MM.1S (cell line): ENCODE results near the gene TBX1.

ENCODE experiments used
- DNase-seq: peaks from one replicate; pipeline ENCODE4 v3.0.0-alpha.2; 2015
- H2AFZ ChIP-seq: fragments of 300-600 bp; sonication (generic); 2 replicates; pipeline ENCODE4 v1.6.0; 2016; ENCODE audit warnings: antibody characterized with exemption, low read length
- H3F3A ChIP-seq: fragments of 300-600 bp; sonication (generic); 2 replicates; pipeline ENCODE4 v1.6.1; 2016; ENCODE audit warnings: mild to moderate bottlenecking, antibody characterized with exemption, low read length, moderate library complexity, mixed read lengths; ENCODE audit not compliant: insufficient read depth
- H3K27ac ChIP-seq: fragments of 300-600 bp; sonication (generic); 2 replicates; pipeline ENCODE4 v1.5.1; 2016; ENCODE audit warnings: mild to moderate bottlenecking, low read length
- H3K27me3 ChIP-seq: fragments of 300-600 bp; sonication (generic); replicated peaks from 2 replicates; pipeline ENCODE4 v1.6.0; 2016; ENCODE audit warnings: low read length; ENCODE audit not compliant: insufficient read depth
- H3K36me3 ChIP-seq: fragments of 300-600 bp; sonication (generic); replicated peaks from 2 replicates; pipeline ENCODE4 v1.6.1; 2016; ENCODE audit warnings: mild to moderate bottlenecking, low read length, mixed read lengths; ENCODE audit not compliant: insufficient read depth
- H3K4me1 ChIP-seq: fragments of 300-600 bp; sonication (generic); 2 replicates; pipeline ENCODE4 v1.6.1; 2016; ENCODE audit warnings: low read length, mixed read lengths
- H3K4me2 ChIP-seq: fragments of 300-600 bp; sonication (generic); 2 replicates; pipeline ENCODE4 v1.6.0; 2016; ENCODE audit warnings: low read depth, low read length
- H3K4me3 ChIP-seq: fragments of 300-600 bp; sonication (generic); 2 replicates; pipeline ENCODE4 v1.5.1; 2016; ENCODE audit warnings: low read length, mixed read lengths
- H3K79me2 ChIP-seq: fragments of 300-600 bp; sonication (generic); 2 replicates; pipeline ENCODE4 v1.6.1; 2016; ENCODE audit warnings: mixed run types, low read length, mixed read lengths
- H3K9ac ChIP-seq: fragments of 300-600 bp; sonication (generic); 2 replicates; pipeline ENCODE4 v1.6.1; 2016; ENCODE audit warnings: low read length, mixed read lengths
- H3K9me2 ChIP-seq: fragments of 300-600 bp; sonication (generic); replicated peaks from 2 replicates; pipeline ENCODE4 v1.6.1; 2016; ENCODE audit warnings: mild to moderate bottlenecking, low read length, mixed read lengths; ENCODE audit not compliant: insufficient read depth
- H3K9me3 ChIP-seq: fragments of 300-600 bp; sonication (generic); replicated peaks from 2 replicates; pipeline ENCODE4 v1.6.1; 2016; ENCODE audit warnings: mild to moderate bottlenecking, low read length, mixed read lengths; ENCODE audit not compliant: insufficient read depth
- H4K20me1 ChIP-seq: fragments of 300-600 bp; sonication (generic); 2 replicates; pipeline ENCODE4 v1.6.1; 2016; ENCODE audit warnings: mild to moderate bottlenecking, low read length, moderate library complexity, mixed read lengths; ENCODE audit not compliant: insufficient read depth
- CTCF ChIP-seq: fragments of 300-600 bp; sonication (generic); IDR thresholded peaks from 2 replicates; pipeline ENCODE4 v1.5.1; 2016; ENCODE audit warnings: antibody characterized with exemption, low read length, mixed read lengths
- EZH2 ChIP-seq: fragments of 300-600 bp; sonication (generic); optimal IDR thresholded peaks from 2 replicates; pipeline ENCODE3; 2017; ENCODE audit warnings: low read depth, mild to moderate bottlenecking, antibody characterized with exemption, low read length, mixed read lengths
- EZH2phosphoT487 ChIP-seq: fragments of 300-600 bp; sonication (generic); IDR thresholded peaks from 2 replicates; pipeline ENCODE4 v1.6.1; 2018; ENCODE audit warnings: antibody characterized with exemption, low read length

The TBX1 gene

GRCh38 chr22:19802001-19802893 is 41.7 kb downstream of the TBX1 start:
- no peak for TF ChIP-seq CTCF
- TF ChIP-seq EZH2, result no peak
- TF ChIP-seq EZH2phosphoT487, result no peak
- Histone ChIP-seq H3K9me2 (no peaks in the 10 kb centered on the region), H3K79me2 (no peaks in the 10 kb centered on the region), H3K9ac (no peak overlapping the region), H3K4me3 (no peak overlapping the region), H4K20me1 (no peaks in the 10 kb centered on the region), H3F3A (no peaks in the 10 kb centered on the region), H3K4me2 (no peak overlapping the region), H3K36me3 (no peaks in the 10 kb centered on the region), H3K4me1 (no peaks in the 10 kb centered on the region), H3K27me3 (no peaks in the 10 kb centered on the region), H3K9me3 (no peaks in the 10 kb centered on the region), H2AFZ (no peak overlapping the region), H3K27ac (no peak overlapping the region)
- no peak for DNase-seq

GRCh38 chr22:19802894-19803735 is 42.5 kb downstream of the TBX1 start:
- Histone ChIP-seq H3K79me2 (no peaks in the 10 kb centered on the region), H3K4me1 (no peaks in the 10 kb centered on the region), H3K27me3 (no peaks in the 10 kb centered on the region), H2AFZ (no peak overlapping the region), H3K9ac (no peak overlapping the region), H3K4me3 (no peak overlapping the region), H3K9me2 (no peaks in the 10 kb centered on the region), H3F3A (no peaks in the 10 kb centered on the region), H4K20me1 (no peaks in the 10 kb centered on the region), H3K4me2 (no peak overlapping the region), H3K36me3 (no peaks in the 10 kb centered on the region), H3K9me3 (no peaks in the 10 kb centered on the region), H3K27ac (no peak overlapping the region)
- TF ChIP-seq EZH2 (no peak), EZH2phosphoT487 (no peak), CTCF (no peak)
- DNase-seq, result no peak

GRCh38 chr22:19803736-19804267 is 43.2 kb downstream of the TBX1 start:
- TF ChIP-seq CTCF (no peak), EZH2 (no peak)
- Histone ChIP-seq H3K36me3 (no peaks in the 10 kb centered on the region), H2AFZ (no peak overlapping the region)

More at GRCh38 chr22:19803736-19804267, 43.2 kb downstream of the TBX1 start:
- no peak for DNase-seq
- H3K9me2 ChIP-seq, result no peaks in the 10 kb centered on the region
- H3K4me3 ChIP-seq, result no peak overlapping the region
- H3F3A ChIP-seq, result no peaks in the 10 kb centered on the region
- H3K27me3 ChIP-seq, result no peaks in the 10 kb centered on the region
- no peaks in the 10 kb centered on the region for H3K9me3 ChIP-seq
- H3K4me2 ChIP-seq, result no peak overlapping the region
- no peak overlapping the region for H3K27ac ChIP-seq
- no peaks in the 10 kb centered on the region for H3K4me1 ChIP-seq
- no peak overlapping the region for H3K9ac ChIP-seq
- no peaks in the 10 kb centered on the region for H3K79me2 ChIP-seq
- H4K20me1 ChIP-seq, result no peaks in the 10 kb centered on the region
